HCT116 (cell line): ENCODE data around the gene B4GALNT4. TPM values are rescaled to one million over a fixed set of nuclear protein-coding genes. Genes with fewer than 3 reads are reported as not detected.

Experiments used
- ATAC-seq: fragments of 200-7000 bp; cut with Tn5 transposase; 2 replicates; pipeline ENCODE4 v1.9.1; 2020; ENCODE audit warnings: mild to moderate bottlenecking, moderate library complexity
- BruUV-seq: library from RNA; stranded (reverse); fragments of 400-500 nt; replicated peaks from 2 replicates; lab custom pipeline; 2021; lab: Mats Ljungman, UMichigan
- CTCF ChIA-PET: fragments of 300-600 bp; sonication (Branson Sonifier 250); formaldehyde crosslinking; loops from one replicate; lab custom pipeline; 2021; ENCODE audit warnings: antibody characterized with exemption; lab: Charles Lee
- POLR2A ChIA-PET: fragments of 300-600, 350-600 bp; sonication (Branson Sonifier 250); formaldehyde crosslinking; loops from one replicate; lab custom pipeline; 2021; ENCODE audit warnings: antibody characterized with exemption; lab: Charles Lee
- RAD21 ChIA-PET, 2 experiments: fragments of 300-600 bp; sonication (Branson Sonifier 250); formaldehyde crosslinking; loops; one replicate each; lab custom pipeline; 2023; ENCODE audit warnings: low total read pairs in 2 of 2; ENCODE audit not compliant: uncharacterized antibody in 2 of 2, unreplicated experiment in 2 of 2, low non-redundant PET in 1 of 2; lab: Charles Lee
- DNase-seq: peaks from one replicate; pipeline ENCODE4 v3.0.0-alpha.2; 2010; ENCODE audit warnings: low read depth, low spot score
- H2AFZ ChIP-seq: fragments of 200-600 bp; shearing (Covaris generic), sonication (generic); 2 replicates; pipeline ENCODE4 v1.6.1; 2017; ENCODE audit warnings: low read depth, mixed run types, mixed read lengths, antibody characterized with exemption, low read length; ENCODE audit not compliant: poor library complexity, severe bottlenecking
- H3K27ac ChIP-seq: 2 replicates; pipeline ENCODE4 v1.5.1; 2012; ENCODE audit warnings: low read depth, low read length
- H3K27me3 ChIP-seq: fragments of 200-600 bp; sonication (generic); 2 replicates; pipeline ENCODE4 v1.6.1; 2016; ENCODE audit warnings: mixed run types, low read length, mixed read lengths; ENCODE audit not compliant: insufficient read depth
- H3K36me3 ChIP-seq, 2 experiments: fragments of 200-500 bp in 1 of 2; fragments of 200-600 bp in 1 of 2; sonication (Bioruptor generic) in 1 of 2; sonication (generic) in 1 of 2; 2 replicates each; pipeline versions ENCODE4 v1.5.1 to v1.6.1; 2014 to 2016; ENCODE audit warnings: low read length in 2 of 2, inconsistent platforms in 1 of 2, mixed read lengths in 1 of 2, mixed run types in 1 of 2; ENCODE audit not compliant: insufficient read depth in 2 of 2, control insufficient read depth in 1 of 2
- H3K4me1 ChIP-seq, 2 experiments: fragments of 200-600 bp in 1 of 2; sonication (generic) in 1 of 2; 2 replicates each; pipeline versions ENCODE4 v1.5.1 to v1.6.1; 2012 to 2017; ENCODE audit warnings: low read length in 2 of 2, inconsistent platforms in 1 of 2, mild to moderate bottlenecking in 1 of 2, mixed read lengths in 1 of 2, mixed run types in 1 of 2, moderate library complexity in 1 of 2; ENCODE audit not compliant: insufficient read depth in 2 of 2, control insufficient read depth in 1 of 2
- H3K4me2 ChIP-seq: fragments of 200-600 bp; sonication (generic); 2 replicates; pipeline ENCODE4 v1.6.1; 2017; ENCODE audit warnings: mixed run types, low read length, mixed read lengths
- H3K4me3 ChIP-seq, 2 experiments: fragments of 200-600 bp in 1 of 2; sonication (generic) in 1 of 2; replicated peaks in 1 of 2; 2 replicates each; pipeline ENCODE4 v1.5.1; 2011 to 2016; ENCODE audit warnings: low read length in 2 of 2, control low read depth in 1 of 2, low read depth in 1 of 2, mild to moderate bottlenecking in 1 of 2, mixed read lengths in 1 of 2, mixed run types in 1 of 2
- H3K79me2 ChIP-seq: fragments of 200-600 bp; sonication (generic); 2 replicates; pipeline ENCODE4 v1.6.1; 2017; ENCODE audit warnings: mild to moderate bottlenecking, mixed run types, low read length, moderate library complexity, mixed read lengths; ENCODE audit not compliant: insufficient read depth
- H3K9ac ChIP-seq: fragments of 200-600 bp; sonication (generic); 2 replicates; pipeline ENCODE4 v1.6.1; 2016; ENCODE audit warnings: low read length, mixed read lengths
- H3K9me2 ChIP-seq: fragments of 200-600 bp; sonication (generic), shearing (Covaris generic); 2 replicates; pipeline ENCODE4 v1.6.1; 2017; ENCODE audit warnings: mixed run types, mild to moderate bottlenecking, moderate library complexity; ENCODE audit not compliant: insufficient read depth
- H3K9me3 ChIP-seq, 2 experiments: fragments of 200-500 bp in 1 of 2; fragments of 200-600 bp in 1 of 2; sonication (Bioruptor generic) in 1 of 2; sonication (generic) in 1 of 2; 2 replicates each; pipeline ENCODE4 v1.6.1; 2014 to 2017; ENCODE audit warnings: low read length in 2 of 2, mixed read lengths in 2 of 2, inconsistent platforms in 1 of 2, low read depth in 1 of 2, mild to moderate bottlenecking in 1 of 2, mixed run types in 1 of 2, moderate library complexity in 1 of 2; ENCODE audit not compliant: control insufficient read depth in 1 of 2, insufficient read depth in 1 of 2
- H4K20me1 ChIP-seq: fragments of 200-600 bp; sonication (generic), shearing (Covaris generic); 2 replicates; pipeline ENCODE4 v1.6.1; 2017; ENCODE audit warnings: mixed run types, mild to moderate bottlenecking, moderate library complexity; ENCODE audit not compliant: insufficient read depth
- ATF3 ChIP-seq: IDR thresholded peaks from 2 replicates; pipeline ENCODE4 v1.6.1; 2012
- CBX3 ChIP-seq: IDR thresholded peaks from 2 replicates; pipeline ENCODE4 v1.6.1; 2012; ENCODE audit warnings: low read depth
- CEBPB ChIP-seq: IDR thresholded peaks from 2 replicates; pipeline ENCODE4 v1.6.1; 2012; ENCODE audit warnings: low read depth
- CTCF ChIP-seq, 3 experiments: fragments of 200-600 bp in 1 of 3; sonication (generic) in 1 of 3; IDR thresholded peaks in 2 of 3; conservative IDR thresholded peaks in 1 of 3; 2 replicates each; pipeline ENCODE4 v1.5.1; 2012 to 2017; ENCODE audit warnings: low read depth in 2 of 3, low read length in 2 of 3, antibody characterized with exemption in 1 of 3, borderline replicate concordance in 1 of 3, control low read depth in 1 of 3, mild to moderate bottlenecking in 1 of 3, mixed read lengths in 1 of 3, mixed run types in 1 of 3, moderate library complexity in 1 of 3; ENCODE audit not compliant: insufficient read depth in 1 of 3
- EGR1 ChIP-seq: IDR thresholded peaks from 2 replicates; pipeline ENCODE4 v1.6.1; 2012; ENCODE audit warnings: low read depth
- ELF1 ChIP-seq: IDR thresholded peaks from 2 replicates; pipeline ENCODE4 v1.6.1; 2012; ENCODE audit warnings: low read depth, borderline replicate concordance
- EZH2 ChIP-seq: fragments of 200-600 bp; sonication (generic); IDR thresholded peaks from 2 replicates; pipeline ENCODE4 v1.6.1; 2017; ENCODE audit warnings: antibody characterized with exemption, mixed run types
- EZH2phosphoT487 ChIP-seq: fragments of 200-600 bp; IDR thresholded peaks from 2 replicates; pipeline ENCODE4 v1.6.1; 2018; ENCODE audit warnings: antibody characterized with exemption, borderline replicate concordance
- FOSL1 ChIP-seq: IDR thresholded peaks from 2 replicates; pipeline ENCODE4 v1.6.1; 2012; ENCODE audit warnings: low read depth
- JUND ChIP-seq: IDR thresholded peaks from 2 replicates; pipeline ENCODE4 v1.6.1; 2012
- POLR2A ChIP-seq: IDR thresholded peaks from 2 replicates; pipeline ENCODE4 v1.7.0; 2011; ENCODE audit warnings: borderline replicate concordance; ENCODE audit not compliant: insufficient read depth, insufficient read length; ENCODE audit errors: extremely low read depth
- POLR2AphosphoS5 ChIP-seq: IDR thresholded peaks from 2 replicates; pipeline ENCODE4 v1.6.1; 2011; ENCODE audit warnings: mild to moderate bottlenecking, low read depth, low read length, moderate library complexity
- RAD21 ChIP-seq: IDR thresholded peaks from 2 replicates; pipeline ENCODE4 v1.6.1; 2012; ENCODE audit warnings: low read depth, mild to moderate bottlenecking
- SIN3A ChIP-seq: IDR thresholded peaks from 2 replicates; pipeline ENCODE4 v1.6.1; 2012; ENCODE audit warnings: low read depth
- SP1 ChIP-seq: IDR thresholded peaks from 2 replicates; pipeline ENCODE4 v1.6.1; 2012; ENCODE audit warnings: low read depth
- SRF ChIP-seq: IDR thresholded peaks from 2 replicates; pipeline ENCODE4 v1.6.1; 2012; ENCODE audit warnings: low read depth
- TCF7L2 ChIP-seq: IDR thresholded peaks from 2 replicates; pipeline ENCODE4 v1.7.0; 2011; ENCODE audit warnings: borderline replicate concordance, inconsistent platforms; ENCODE audit not compliant: insufficient read depth, insufficient read length; ENCODE audit errors: extremely low read depth
- YY1 ChIP-seq: IDR thresholded peaks from 2 replicates; pipeline ENCODE4 v1.6.1; 2011; ENCODE audit warnings: low read length, low read depth, moderate library complexity, mild to moderate bottlenecking; ENCODE audit not compliant: insufficient replicate concordance; ENCODE audit errors: extremely low read depth
- ZFX ChIP-seq: fragments of 450-650 bp; IDR thresholded peaks from 2 replicates; pipeline ENCODE4 v1.6.1; 2017
- intact Hi-C: fragments of 100-400 bp; cut with micrococcal nuclease; formaldehyde crosslinking; loops from 2 replicates; pipeline ENCODE4 v1.10.0; 2022
- total RNA-seq: library from RNA; stranded (reverse); gene quantifications from one replicate; pipeline ENCODE4 v1.2.1, GENCODE V29; 2021; ENCODE audit not compliant: unreplicated experiment
- TF ChIP-seq, protein P1 (sequence below): IDR thresholded peaks from 2 replicates; pipeline ENCODE4 v1.6.1; 2012; ENCODE audit warnings: low read depth

Gene B4GALNT4
- total RNA-seq, 1 experiment from 2014 or later, result 54.3 TPM

DNA sequence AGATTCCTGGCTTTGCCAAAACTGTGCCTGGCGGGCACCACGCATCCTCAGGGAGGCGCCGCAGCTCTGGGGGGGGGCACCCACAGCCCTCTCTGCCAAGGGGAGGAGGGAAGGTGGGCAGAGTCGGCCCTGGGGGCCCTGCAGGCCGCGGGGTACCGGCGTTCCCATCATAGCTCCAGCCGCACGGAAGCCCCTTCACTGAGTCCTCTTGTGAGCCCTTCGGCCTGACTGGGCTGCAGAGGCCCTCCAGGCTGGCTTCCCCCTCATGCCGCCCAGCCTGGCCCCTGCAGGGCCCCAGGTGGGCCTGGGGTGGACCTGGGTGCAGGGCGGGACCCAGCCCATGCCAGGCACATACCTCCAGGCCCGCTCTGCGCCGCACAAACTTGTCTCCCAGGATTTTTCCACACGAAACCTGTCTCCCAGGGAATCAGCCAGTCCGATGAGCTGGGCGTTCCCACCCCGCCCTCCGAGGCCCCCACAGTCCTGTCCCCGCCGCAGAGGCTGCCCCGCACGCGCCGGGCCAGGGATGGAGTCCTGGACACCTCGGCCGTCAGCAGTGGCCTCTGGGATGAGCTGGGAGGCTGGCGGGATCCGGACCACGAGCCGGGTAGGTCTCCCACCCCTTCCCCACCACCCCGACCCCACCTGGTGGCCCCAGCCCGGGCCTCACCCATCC, 22.9 kb downstream of the B4GALNT4 start:
- H3K27me3 ChIP-seq, result no peaks in the 10 kb centered on the region
- DNase-seq, result no peak
- ATAC-seq, result no peak
- H3K9ac ChIP-seq, result no peak overlapping the region
- ChIA-PET CTCF (no interaction called here), POLR2A (interaction anchor here (1.8 kb wide), 1 partner anchor 15 kb away, joined by 5 read pairs; no protein-coding TSS in a partner anchor), RAD21 (no interaction called here)
- H3K9me2 ChIP-seq, result no peaks in the 10 kb centered on the region
- no peaks in the 10 kb centered on the region for H4K20me1 ChIP-seq
- no TSS peak for BruUV-seq
- peaks cover 30 to 49% of the 10 kb centered on the region in 2 experiments for H3K4me1 ChIP-seq
- H3K36me3 ChIP-seq, result peaks cover 0 to 13% of the 10 kb centered on the region in 2 experiments; a peak in 1 of 4 replicates
- no peaks in the 10 kb centered on the region for H3K9me3 ChIP-seq
- intact Hi-C loops, result loop anchor here (10.0 kb wide), 1 partner anchor 87 kb away; the partner anchor contains the start of gene IFITM2
- no peak for TF ChIP-seq RAD21
- TF ChIP-seq EZH2, result no peak
- no peak for TF ChIP-seq CEBPB
- no peak for TF ChIP-seq SRF
- TF ChIP-seq TCF7L2, result no peak
- TF ChIP-seq YY1, result no peak
- TF ChIP-seq POLR2A, result no peak
- TF ChIP-seq POLR2AphosphoS5, result no peak
- no peak for TF ChIP-seq JUND
- TF ChIP-seq SP1, result no peak
- TF ChIP-seq ATF3, result no peak
- no peak for TF ChIP-seq ZFX
- TF ChIP-seq SIN3A, result no peak
- TF ChIP-seq EGR1, result no peak
- TF ChIP-seq, protein P1, sequence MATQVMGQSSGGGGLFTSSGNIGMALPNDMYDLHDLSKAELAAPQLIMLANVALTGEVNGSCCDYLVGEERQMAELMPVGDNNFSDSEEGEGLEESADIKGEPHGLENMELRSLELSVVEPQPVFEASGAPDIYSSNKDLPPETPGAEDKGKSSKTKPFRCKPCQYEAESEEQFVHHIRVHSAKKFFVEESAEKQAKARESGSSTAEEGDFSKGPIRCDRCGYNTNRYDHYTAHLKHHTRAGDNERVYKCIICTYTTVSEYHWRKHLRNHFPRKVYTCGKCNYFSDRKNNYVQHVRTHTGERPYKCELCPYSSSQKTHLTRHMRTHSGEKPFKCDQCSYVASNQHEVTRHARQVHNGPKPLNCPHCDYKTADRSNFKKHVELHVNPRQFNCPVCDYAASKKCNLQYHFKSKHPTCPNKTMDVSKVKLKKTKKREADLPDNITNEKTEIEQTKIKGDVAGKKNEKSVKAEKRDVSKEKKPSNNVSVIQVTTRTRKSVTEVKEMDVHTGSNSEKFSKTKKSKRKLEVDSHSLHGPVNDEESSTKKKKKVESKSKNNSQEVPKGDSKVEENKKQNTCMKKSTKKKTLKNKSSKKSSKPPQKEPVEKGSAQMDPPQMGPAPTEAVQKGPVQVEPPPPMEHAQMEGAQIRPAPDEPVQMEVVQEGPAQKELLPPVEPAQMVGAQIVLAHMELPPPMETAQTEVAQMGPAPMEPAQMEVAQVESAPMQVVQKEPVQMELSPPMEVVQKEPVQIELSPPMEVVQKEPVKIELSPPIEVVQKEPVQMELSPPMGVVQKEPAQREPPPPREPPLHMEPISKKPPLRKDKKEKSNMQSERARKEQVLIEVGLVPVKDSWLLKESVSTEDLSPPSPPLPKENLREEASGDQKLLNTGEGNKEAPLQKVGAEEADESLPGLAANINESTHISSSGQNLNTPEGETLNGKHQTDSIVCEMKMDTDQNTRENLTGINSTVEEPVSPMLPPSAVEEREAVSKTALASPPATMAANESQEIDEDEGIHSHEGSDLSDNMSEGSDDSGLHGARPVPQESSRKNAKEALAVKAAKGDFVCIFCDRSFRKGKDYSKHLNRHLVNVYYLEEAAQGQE, result no peak
- no peak for TF ChIP-seq FOSL1
- TF ChIP-seq CBX3, result no peak
- no peak for TF ChIP-seq ELF1
- no peak for TF ChIP-seq CTCF (IDR thresholded peaks at IDR 0.05 in 2 of 3, conservative IDR thresholded peaks at IDR 0.05 in 1 of 3; ENCODE audit: borderline replicate concordance in 1 of 3, insufficient read depth in 1 of 3, low read depth in 2 of 3, low read length in 2 of 3)
- TF ChIP-seq EZH2phosphoT487, result no peak
- no peak overlapping the region for H2AFZ ChIP-seq
- peaks cover 32% of the 10 kb centered on the region for H3K79me2 ChIP-seq
- H3K4me3 ChIP-seq, result no peak overlapping the region
- peak overlapping the region; percentile 40; the same call in 1 of the 2 replicates for H3K27ac ChIP-seq
- peak overlapping the region; percentile 99 for H3K4me2 ChIP-seq
